ENCODE data around the gene ROCK2.

ROCK2 gene

DNA sequence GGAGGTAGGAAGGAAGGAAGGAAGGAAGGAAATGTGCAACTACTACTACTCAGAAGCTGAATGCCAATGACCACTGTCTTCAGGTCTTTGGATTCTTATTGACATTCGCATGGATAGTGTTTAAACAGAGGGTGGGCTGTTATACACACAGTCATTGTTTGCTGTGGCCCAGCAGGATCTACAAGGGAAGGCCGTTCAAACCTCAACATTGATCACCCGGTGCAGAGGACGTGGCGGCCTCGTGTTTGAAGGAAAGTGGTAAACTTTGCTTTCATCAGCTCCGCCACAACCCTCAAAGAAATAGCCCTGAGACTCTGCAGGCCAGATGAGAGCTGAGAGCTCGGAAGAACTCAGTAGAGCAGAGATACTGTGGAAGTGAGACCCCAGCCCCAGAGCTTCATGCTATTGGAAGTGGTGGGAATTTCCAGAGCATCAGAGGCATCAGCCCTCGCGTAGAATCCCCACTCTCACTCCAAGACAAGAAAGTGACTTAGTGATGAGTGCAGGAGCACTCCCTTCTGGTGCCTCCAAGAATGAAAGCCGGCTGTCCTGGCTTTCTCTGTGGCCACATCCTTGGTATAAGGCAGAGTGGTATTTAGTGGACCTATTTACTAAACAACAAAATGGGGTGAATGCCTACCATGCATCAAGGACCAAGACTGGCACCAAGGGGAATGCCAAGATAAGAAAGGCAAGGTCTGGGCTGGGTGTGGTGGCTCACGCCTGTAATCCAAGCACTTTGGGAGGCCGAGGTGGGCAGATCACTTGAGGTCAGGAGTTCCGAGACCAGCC lies 10.1 kb upstream of the ROCK2 start:
- DNase-seq (no peak), ATAC-seq (no peak)
- Mint-ChIP-seq H3K27ac (no peak overlapping the region), H3K4me1 (no peaks in the 10 kb centered on the region), H3K9me3 (no peaks in the 10 kb centered on the region), H3K4me3 (no peak overlapping the region), H3K27me3 (no peaks in the 10 kb centered on the region)

DNA sequence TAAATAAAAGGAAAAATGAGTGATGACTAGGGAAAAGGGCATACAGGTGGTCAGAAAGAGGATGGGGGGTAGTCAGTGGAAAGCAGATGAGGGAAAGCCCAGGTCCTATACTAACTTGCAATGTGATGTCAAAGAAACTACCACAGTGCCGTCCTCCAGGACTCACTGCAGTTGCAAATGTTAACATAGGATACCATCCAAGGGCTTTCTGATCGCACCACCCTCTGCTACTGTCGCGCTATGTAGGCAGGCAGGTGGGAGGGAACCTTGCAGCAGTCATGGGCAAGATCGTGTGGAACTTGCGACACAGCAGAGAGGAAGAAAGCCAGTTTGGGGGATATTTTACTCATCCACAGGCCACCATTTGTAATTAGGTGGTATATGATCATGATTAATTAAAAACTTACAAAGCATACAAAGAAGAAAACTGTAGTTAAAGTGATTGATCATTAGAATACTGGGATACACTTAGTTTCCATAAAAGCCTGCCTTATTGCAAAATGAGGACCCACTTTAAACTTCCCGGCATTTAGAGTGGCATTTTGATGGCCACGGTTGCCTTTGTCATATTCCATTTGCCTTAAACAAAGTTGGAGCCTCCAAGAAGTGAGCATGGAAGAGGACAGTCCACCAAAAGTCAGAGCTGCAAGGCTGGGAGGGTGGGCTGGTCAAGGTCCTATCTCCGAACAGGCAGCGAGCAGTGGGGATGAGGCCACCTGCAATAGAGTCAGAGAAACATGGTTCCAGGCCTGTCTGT lies 8.5 kb upstream of the ROCK2 start:
- DNase-seq (no peak), ATAC-seq (no peak)
- H3K27ac Mint-ChIP-seq = no peak overlapping the region
- H3K9me3 Mint-ChIP-seq = no peaks in the 10 kb centered on the region
- H3K27me3 Mint-ChIP-seq = peaks cover 8% of the 10 kb centered on the region
- H3K4me1 Mint-ChIP-seq = no peaks in the 10 kb centered on the region
- H3K4me3 Mint-ChIP-seq = no peak overlapping the region

DNA sequence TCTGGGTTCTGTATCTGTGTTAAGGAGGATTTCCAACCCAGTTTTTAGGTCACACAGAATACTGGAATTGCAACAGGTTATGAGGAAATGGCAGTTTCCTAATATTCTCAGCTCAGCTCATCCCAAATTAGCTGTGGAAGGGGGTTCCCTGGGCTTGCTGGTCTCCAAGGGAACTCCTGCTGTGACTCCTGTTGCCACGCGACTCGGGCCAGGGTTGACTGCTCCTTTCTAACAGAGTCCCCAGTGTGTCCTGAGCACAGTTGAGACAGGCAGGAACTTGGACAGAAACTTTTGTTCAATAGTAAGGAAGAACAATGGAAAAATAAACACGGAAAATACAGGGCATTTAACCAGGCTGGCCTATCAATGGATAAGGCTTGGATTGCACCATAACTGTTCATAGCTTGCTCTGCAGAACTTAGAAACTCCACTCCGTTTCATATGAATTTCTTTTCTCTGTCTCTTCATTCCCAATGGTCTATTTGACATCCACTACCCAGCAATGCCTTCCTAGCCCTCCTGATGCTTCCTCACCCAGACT lies 3.8 kb upstream of the ROCK2 start:
- Mint-ChIP-seq H3K4me1 (peaks cover 3% of the 10 kb centered on the region), H3K4me3 (no peak overlapping the region), H3K9me3 (no peaks in the 10 kb centered on the region), H3K27ac (no peak overlapping the region), H3K27me3 (peaks cover 8% of the 10 kb centered on the region)
- DNase-seq (no peak), ATAC-seq (no peak)

DNA sequence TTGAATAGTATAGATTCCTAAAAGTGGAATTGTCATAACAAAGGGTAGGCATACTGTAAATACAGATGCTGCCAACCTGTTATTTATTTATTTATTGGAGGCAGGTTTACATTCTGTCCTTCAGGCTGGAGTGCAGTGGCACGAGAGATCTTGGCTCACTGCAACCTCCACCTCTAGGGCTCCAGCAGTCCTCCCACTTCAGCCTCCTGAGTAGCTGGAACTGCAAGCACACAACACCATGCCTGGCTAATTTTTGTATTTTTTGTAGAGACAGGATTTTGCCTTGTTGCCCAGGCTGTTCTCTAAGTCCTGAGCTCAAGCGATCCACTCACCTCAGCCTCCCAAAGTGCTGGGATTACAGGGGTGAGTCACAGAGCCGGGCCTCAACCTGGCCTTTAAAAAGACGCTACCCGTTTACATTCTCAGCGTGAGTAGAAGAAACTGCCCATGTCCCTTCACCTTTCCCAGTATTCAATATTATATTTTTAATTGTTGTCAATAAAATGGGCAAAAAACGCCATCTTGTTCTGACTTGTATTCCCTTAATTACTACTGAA lies 3.0 kb upstream of the ROCK2 start:
- Mint-ChIP-seq H3K27me3 (peaks cover 8% of the 10 kb centered on the region), H3K4me3 (no peak overlapping the region), H3K4me1 (peaks cover 11% of the 10 kb centered on the region), H3K27ac (no peak overlapping the region), H3K9me3 (no peaks in the 10 kb centered on the region)
- ATAC-seq (no peak), DNase-seq (no peak)

DNA sequence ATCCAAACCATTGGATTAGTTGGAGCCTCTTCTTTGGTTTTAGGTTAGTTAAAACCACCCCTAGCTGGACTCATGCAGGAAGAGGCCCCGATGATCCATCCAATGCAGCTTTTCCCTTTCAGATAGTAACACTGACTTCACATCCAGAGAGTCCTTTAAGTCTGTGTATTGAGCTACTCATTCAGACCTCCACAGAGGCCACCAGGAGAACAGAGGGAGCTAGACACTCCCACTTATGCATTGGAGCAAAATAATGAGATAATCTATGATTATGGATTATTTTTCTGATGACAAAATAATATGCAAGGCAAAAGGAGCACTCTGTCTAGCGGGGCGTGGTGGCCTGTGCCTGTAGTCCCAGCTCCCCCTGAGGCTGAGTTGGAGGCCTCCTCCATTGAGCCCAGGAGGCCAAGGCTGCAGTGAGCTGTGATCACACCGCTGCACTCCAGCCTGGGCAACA lies 1.6 kb upstream of the ROCK2 start:
- ATAC-seq (no peak), DNase-seq (no peak)
- Mint-ChIP-seq H3K4me1 (peaks cover 15% of the 10 kb centered on the region), H3K9me3 (no peaks in the 10 kb centered on the region), H3K27me3 (peaks cover 8% of the 10 kb centered on the region), H3K4me3 (no peak overlapping the region), H3K27ac (no peak overlapping the region)

DNA sequence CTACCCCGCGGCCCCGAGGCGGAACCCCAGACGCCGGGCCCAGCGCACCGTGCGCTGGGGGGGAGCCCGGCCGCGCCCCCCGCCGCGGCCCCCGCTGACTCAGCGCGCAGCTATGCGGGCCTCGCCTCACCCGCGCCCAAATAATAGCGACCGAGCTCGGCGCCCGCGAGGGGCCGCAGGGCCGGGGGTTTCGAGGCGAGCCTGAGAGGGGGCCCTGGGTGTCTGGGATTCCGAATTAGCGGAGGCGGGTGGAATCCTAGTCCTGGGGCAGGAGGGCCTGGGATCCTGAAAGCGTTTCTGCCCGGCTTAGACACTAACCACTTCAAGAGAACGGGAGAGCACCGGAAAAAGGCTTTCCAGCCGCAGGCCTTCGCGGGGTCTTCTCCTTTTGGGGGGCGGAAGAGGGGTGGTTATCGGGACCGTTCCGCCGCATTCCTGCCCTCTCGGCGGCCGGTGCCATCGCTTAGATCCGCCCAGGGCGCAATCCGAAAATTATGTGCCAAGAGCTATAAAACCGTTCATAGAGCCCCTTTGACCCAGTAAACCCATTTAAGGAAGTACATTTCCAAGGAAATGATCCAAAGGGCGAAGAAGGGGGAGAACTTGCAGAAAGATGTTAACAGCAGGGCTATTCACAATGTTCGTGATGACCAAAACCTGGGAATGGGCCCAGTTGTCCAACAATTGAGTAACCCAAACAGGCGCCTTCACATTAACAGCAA lies 681 bp upstream of the ROCK2 start:
- H3K9me3 Mint-ChIP-seq = no peaks in the 10 kb centered on the region
- peaks cover 15% of the 10 kb centered on the region for H3K4me1 Mint-ChIP-seq
- peak in 1 of 2 donors; percentile 37 for DNase-seq
- H3K4me3 Mint-ChIP-seq = peak overlapping the region; percentile 81
- peak overlapping the region; percentile 52 to 59 for H3K27ac Mint-ChIP-seq
- peak; percentile 69 for ATAC-seq
- H3K27me3 Mint-ChIP-seq = peaks cover 8% of the 10 kb centered on the region

DNA sequence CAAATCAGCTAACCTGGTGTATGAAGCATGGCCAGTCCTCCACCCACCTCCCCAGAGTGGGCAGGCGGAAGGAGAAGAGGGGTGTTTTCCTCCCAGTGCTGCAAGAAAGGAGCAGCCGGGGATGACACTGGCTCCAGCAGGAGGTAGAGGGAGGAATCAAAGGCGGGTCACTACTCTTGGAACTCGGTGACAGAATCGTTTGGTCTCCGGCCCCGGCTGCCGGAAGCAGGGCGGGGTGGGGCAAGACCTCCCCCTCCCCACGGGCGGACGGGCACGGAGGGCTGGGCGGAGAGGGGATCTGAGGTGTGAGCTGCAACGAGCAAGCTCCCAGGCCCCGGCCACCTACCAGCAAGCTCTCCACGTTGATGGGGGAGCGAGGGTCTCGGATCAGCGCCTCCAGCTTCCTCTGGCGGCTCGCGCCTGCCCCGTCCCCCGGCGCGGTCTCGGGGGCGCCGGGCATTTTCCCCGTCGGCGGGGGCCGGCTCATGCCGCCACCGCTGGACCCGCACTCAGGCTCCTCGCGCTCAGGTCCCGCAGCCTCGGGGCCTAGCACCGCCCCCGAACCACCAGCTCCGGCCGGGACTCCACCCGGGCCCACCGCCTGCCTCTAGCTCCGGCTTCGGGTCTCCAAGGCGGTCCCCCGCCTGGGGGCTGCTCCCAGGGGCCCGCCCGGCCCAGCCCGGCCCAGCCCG lies 640 bp downstream of the ROCK2 start:
- no peaks in the 10 kb centered on the region for H3K9me3 Mint-ChIP-seq
- peaks cover 15% of the 10 kb centered on the region for H3K4me1 Mint-ChIP-seq
- peak overlapping the region; percentile 98 to 100 for H3K4me3 Mint-ChIP-seq
- peaks cover 6% of the 10 kb centered on the region for H3K27me3 Mint-ChIP-seq
- peak; percentile 63 for ATAC-seq
- DNase-seq = peak; percentile 33 to 41
- peak overlapping the region; percentile 80 to 96 for H3K27ac Mint-ChIP-seq

DNA sequence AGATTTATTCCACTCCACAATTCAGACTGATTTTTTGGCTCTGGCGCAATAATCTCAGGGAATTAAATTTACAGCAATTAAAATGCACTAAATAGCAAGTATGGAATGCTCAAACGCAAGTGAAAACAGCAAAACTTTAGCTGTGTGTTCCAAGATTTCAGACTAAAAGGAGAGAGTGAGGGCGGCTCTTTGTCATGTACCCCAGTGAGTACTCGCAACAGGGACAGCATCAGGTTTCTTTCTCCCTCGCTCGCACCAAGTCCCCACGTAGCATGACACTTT lies 1.1 kb downstream of the ROCK2 start:
- peaks cover under 1% of the 10 kb centered on the region for H3K27me3 Mint-ChIP-seq
- H3K4me3 Mint-ChIP-seq = peak overlapping the region; percentile 98 to 100
- H3K4me1 Mint-ChIP-seq = peaks cover 15% of the 10 kb centered on the region
- H3K27ac Mint-ChIP-seq = peak overlapping the region; percentile 80 to 96
- no peaks in the 10 kb centered on the region for H3K9me3 Mint-ChIP-seq
- no peak for DNase-seq
- ATAC-seq = no peak

DNA sequence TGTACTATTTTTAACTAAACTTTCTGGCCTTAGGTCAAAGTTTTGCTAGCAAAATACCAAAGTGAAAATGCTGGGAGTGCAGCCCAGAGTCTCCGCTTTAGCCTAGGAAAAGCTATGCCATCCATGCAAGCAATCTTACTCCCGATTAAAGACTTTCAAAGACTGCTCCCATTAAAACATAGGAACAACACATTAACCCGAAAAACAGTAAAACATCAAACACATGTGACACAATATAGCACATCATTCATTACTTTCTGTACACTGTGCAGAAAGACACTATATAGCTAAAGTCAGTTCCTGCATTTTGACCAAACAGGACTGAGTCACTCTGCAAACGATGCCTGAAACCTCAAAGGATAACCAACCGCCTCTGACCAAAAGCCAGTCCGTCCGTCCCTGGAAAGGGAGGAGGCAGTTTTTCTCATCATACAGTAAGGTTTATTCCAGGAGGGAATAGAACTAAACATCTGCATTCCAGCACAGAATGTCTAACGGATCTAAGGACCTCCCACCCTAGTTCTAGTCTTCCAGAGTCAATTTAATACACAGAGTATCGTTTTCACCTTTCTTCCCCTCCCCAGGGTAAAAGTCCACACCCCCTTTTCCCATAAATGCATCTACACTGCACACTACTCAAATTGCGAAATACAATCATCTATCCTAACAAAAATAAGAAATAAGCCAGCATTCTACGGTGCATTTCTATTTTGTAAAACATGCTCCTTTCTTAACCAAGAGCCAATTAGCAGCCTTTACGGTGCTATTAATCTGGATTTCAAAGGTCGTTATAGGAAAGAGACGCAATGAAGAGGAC lies 1.7 kb downstream of the ROCK2 start:
- ATAC-seq (no peak), DNase-seq (no peak)
- no peaks in the 10 kb centered on the region for H3K9me3 Mint-ChIP-seq
- peak overlapping the region; percentile 98 to 100 for H3K4me3 Mint-ChIP-seq
- peaks cover 15% of the 10 kb centered on the region for H3K4me1 Mint-ChIP-seq
- no peaks in the 10 kb centered on the region for H3K27me3 Mint-ChIP-seq
- peak overlapping the region; percentile 80 to 96 for H3K27ac Mint-ChIP-seq

DNA sequence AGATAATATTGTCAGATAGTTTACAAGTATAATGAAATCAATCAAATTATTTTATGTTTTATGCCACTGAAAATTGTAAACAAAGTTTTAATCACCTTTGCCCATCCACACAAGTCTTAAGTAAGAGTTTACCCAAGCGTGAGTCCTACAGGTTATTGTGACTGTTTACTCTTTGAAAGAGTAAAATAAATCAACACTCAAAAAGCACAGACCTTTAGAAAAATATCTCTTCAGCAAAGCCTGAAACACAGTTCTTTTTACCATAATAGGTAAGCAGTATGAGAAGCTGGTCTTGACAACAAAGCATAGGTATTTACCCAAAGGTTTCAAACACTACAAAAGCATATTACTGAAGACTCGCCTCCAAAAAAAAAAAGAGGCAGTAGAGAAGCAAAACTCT lies 3.7 kb downstream of the ROCK2 start:
- peaks cover 15% of the 10 kb centered on the region for H3K4me1 Mint-ChIP-seq
- H3K27me3 Mint-ChIP-seq = no peaks in the 10 kb centered on the region
- no peak for ATAC-seq

DNA sequence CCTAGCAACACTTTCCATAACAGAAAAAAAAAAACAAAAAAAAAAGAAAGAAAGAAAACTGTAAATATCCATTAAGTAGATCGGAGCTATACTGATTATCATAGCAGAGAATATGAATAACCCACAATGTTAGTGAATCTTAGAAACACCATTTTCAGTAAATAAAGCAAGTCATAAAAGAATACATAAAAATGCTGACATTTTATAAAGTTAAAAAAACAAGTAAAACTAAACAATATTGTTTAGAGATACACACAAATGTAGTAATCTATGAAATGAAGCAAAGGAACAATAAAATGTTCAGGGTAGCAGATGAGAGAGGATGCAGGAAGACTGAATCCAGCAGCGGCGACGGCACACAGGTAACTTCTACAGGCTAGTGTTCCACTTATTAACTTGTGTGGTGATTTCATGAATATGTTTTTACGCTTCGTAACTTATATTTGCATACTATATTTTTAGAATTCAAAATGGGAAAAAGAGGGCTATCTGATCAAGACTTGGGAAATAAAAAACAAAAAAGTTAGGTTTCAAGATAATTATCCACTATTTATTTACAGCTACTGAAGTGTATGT lies 4.8 kb downstream of the ROCK2 start:
- Mint-ChIP-seq H3K27ac (no peak overlapping the region), H3K27me3 (no peaks in the 10 kb centered on the region), H3K4me1 (peaks cover 15% of the 10 kb centered on the region), H3K9me3 (peaks cover 0 to 5% of the 10 kb centered on the region in 2 donors), H3K4me3 (no peak overlapping the region)
- ATAC-seq = no peak
- no peak for DNase-seq

More for the DNA sequence above, 3.7 kb downstream of the ROCK2 start:
- H3K27ac Mint-ChIP-seq = no peak overlapping the region
- peaks cover 0 to 5% of the 10 kb centered on the region in 2 donors for H3K9me3 Mint-ChIP-seq
- no peak overlapping the region for H3K4me3 Mint-ChIP-seq
- no peak for DNase-seq

DNA sequence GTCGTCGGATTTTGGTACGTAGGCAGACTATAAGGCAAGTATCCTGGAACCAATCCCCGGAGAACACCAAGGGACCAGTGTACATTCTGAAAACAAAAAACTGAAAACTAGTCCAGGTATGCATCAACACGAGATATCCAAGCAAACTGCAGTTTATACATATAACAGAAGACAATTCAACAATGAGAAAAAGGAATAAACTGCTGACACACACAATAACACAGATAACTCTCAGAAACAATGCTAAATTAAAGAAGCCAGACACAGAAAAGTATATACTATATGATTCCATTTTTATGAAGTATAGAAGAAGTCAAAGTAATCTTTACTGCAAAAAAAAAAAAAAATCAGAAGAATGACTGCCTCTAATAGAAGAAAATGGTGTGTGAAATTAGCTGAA lies 5.9 kb downstream of the ROCK2 start:
- DNase-seq (no peak), ATAC-seq (no peak)
- H3K9me3 Mint-ChIP-seq = peaks cover 0 to 5% of the 10 kb centered on the region in 2 donors
- no peak overlapping the region for H3K4me3 Mint-ChIP-seq
- no peak overlapping the region for H3K27ac Mint-ChIP-seq
- H3K27me3 Mint-ChIP-seq = no peaks in the 10 kb centered on the region
- H3K4me1 Mint-ChIP-seq = peaks cover 15% of the 10 kb centered on the region

DNA sequence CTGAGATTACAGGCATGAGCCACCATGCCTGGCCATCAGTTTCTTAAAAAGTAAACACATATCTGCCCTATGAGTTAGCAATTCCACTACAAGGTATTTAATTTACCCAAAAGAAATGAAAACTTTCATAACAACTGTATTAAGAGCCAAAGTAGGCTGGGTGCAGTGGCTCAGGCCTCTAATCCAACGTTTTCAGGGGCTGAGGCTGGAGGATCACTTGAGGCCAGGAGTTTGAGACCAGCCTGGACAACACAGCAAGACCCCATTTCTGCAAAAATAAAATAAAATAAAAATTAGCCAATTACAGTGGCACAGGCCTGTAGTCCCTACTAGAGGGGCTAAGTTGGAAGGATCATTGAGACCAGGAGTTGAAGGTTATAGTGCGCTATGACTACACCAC lies 6.5 kb downstream of the ROCK2 start:
- H3K27ac Mint-ChIP-seq = no peak overlapping the region
- H3K4me3 Mint-ChIP-seq = no peak overlapping the region
- ATAC-seq (no peak), DNase-seq (no peak)
- peaks cover 8% of the 10 kb centered on the region for H3K4me1 Mint-ChIP-seq
- no peaks in the 10 kb centered on the region for H3K27me3 Mint-ChIP-seq
- H3K9me3 Mint-ChIP-seq = peaks cover 0 to 5% of the 10 kb centered on the region in 2 donors

DNA sequence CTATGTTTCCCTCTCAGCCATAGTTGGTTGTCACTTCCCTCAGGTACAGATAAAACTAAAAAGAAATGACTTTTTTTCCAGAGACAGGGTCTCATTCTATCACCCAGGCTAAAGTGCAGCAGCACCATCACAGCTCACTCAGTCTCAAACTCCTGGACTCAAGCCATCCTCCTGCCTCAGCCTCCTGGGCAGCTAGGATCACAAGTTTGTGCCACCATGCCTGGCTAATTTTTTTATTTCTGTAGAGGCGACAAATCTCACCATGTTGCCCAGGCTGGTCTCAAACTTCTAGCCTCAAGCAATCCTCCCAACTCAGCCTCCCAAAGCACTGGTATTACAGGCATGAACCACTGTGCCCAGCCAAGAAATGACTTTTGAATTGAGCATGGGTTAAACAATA lies 8.2 kb downstream of the ROCK2 start:
- H3K27ac Mint-ChIP-seq = peak overlapping the region in 1 of 2 donors; percentile 63
- DNase-seq (no peak), ATAC-seq (no peak)
- no peak overlapping the region for H3K4me3 Mint-ChIP-seq
- peaks cover 0 to 5% of the 10 kb centered on the region in 2 donors for H3K9me3 Mint-ChIP-seq
- no peaks in the 10 kb centered on the region for H3K4me1 Mint-ChIP-seq
- no peaks in the 10 kb centered on the region for H3K27me3 Mint-ChIP-seq
